Measurements from ENCODE around the gene ATF2.

ATF2 gene

DNA sequence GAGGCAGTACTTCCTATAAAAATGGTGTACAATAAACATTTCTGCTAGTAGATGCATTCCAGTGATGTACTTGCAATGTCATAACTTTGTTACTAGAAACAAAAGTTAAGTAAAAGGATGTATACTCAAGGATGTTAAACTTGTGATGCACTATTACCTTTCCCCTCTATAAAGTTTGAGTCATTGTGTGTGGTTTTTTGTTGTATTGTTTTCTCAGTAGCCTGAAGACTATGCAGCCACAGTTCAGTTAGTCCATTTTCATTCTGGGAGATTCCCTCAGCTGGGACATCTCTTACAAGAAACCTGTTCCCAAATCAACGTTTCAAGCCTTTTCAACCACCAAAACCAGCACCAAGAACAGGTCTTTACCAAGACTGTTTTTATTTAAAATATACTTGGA, 7.9 kb upstream of the ATF2 start:
- no peak for DNase-seq (ENCODE audit: insufficient read length, low spot score)
- peak; percentile 84 for FAIRE-seq
- TF ChIP-seq POLR2A (IDR thresholded peaks at IDR 0.05; ENCODE audit: low read depth, low read length): no peak

DNA sequence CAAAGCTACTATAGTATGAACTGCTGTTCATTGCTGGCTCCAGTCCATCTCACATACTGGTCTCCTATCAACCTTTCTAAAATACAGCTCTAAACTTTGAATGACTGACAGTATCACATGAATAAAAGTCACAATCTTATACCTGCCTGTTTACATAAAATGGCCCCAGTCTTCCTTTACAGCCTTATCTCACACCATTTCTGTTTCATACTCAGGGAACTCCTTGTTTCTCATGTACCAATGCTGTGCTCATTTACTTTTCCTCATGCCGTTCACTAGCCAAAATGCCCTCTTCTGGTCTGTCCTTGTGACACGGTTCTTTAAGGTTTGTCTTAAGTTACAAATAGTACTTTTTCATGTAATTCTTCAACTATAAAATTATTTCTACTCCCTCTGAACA, 7.3 kb upstream of the ATF2 start:
- DNase-seq (ENCODE audit: insufficient read length, low spot score) (no peak), FAIRE-seq (no peak)
- TF ChIP-seq POLR2A (IDR thresholded peaks at IDR 0.05; ENCODE audit: low read depth, low read length): no peak

DNA sequence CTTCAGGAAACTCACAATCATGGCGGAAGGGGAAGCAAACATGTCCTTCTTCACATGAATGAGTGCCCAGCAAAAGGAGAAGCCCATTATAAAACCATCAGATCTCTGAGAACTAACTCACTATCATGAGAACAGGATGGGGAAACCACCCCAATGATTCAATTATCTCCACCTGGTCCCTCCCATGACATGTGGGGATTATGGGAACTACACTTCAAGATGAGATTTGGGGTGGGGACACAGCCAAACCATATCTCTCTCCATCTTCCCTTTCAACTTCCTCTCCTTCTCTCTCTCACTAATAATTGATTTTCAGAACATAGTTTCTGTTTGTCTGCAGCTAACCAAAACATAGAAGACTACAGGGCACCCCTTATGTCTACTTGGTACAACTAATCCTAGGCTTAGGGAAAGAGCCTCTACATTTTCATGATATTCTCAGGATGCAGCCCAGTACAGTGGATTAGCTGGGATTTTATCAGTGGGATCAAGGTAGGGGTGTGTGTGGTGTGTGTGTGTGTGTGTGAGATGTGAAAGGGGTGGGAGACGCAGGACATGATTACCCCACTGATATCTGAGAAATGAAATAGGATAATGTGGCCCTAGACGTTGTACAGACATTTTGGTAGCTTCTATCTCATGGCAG, 2.8 kb upstream of the ATF2 start:
- no peak for DNase-seq (ENCODE audit: insufficient read length, low spot score)
- TF ChIP-seq POLR2A (IDR thresholded peaks at IDR 0.05; ENCODE audit: low read depth, low read length): no peak
- no peak for FAIRE-seq

DNA sequence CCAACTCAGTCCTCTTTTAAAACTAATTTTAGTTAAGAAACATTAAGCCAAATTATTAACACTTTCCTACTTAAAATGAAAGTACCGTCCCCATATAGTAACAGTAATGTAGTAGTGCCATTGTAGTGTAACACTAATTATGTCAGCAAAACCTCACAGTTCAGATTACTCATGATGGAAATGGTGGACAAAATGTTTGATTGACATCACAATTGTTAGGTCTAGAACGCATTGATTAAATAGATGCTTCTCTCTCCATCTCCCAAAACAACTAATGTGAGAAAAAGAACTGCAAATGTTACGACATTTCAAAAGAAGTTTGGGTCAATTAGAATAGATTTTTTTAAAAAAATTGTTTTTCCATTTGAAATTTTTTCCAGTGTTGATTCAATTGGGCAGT, 1.2 kb upstream of the ATF2 start:
- FAIRE-seq (peak; percentile 15), DNase-seq (ENCODE audit: insufficient read length, low spot score) (no peak)
- TF ChIP-seq POLR2A (IDR thresholded peaks at IDR 0.05; ENCODE audit: low read depth, low read length): no peak

DNA sequence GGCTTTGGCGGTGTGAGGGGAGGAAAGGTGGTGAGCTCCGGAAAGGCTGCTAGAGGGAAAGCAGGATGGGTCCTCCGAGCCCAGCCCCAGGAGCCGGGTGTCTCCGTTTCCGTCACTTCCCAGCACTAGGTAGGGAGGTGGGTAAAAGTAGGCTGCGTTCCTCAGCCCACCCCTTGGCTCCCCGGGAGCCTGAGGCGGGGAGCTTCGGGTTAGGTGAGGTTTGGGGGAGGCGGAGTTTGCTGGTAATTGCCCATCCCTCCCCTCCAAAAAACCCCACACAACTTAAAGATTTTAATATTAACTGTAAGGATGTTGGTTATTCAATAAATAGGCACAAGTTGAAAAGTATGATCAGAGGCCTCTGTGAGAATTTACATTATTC, 552 bp upstream of the ATF2 start:
- FAIRE-seq: no peak
- peak; percentile 77 for TF ChIP-seq POLR2A (IDR thresholded peaks at IDR 0.05; ENCODE audit: low read depth, low read length)
- DNase-seq (ENCODE audit: insufficient read length, low spot score): no peak

DNA sequence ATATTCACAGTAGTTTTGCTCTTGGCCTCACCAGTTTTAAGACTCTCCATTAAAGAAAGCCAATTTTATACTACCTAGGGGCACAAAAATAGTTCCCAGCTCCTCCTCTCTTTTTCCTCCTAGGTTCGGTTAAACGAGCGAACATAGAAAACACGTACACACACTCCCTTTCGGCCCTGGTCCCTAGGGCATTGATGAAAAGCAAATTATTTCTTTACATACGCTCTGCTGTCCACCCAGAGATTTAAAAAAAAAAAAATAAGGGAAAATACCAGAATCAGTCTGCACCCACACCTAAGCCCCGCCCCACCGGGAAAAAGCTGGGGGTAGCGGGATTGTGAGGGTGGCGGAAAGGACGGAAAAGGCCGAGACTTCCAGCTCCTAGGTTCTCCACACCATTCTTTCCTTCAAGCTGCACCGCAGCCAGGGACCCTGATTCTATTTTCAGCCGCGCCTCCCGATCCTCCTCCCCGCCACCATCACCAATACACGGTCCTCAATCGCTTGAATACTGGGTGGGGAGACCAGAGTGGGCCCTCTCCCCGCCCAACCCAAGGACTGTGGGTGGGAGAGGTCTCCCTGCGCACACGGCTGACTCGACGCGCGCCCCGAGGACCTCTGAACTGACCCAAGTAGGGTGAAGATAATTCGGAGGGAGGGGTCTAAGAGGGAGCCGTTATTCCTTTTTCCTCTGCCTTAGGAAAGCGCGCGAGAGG, 769 bp downstream of the ATF2 start:
- FAIRE-seq: peak; percentile 58
- no peak; the same call in 1 of the 2 replicates for TF ChIP-seq POLR2A (IDR thresholded peaks at IDR 0.05; ENCODE audit: low read depth, low read length)
- no peak for DNase-seq (ENCODE audit: insufficient read length, low spot score)

DNA sequence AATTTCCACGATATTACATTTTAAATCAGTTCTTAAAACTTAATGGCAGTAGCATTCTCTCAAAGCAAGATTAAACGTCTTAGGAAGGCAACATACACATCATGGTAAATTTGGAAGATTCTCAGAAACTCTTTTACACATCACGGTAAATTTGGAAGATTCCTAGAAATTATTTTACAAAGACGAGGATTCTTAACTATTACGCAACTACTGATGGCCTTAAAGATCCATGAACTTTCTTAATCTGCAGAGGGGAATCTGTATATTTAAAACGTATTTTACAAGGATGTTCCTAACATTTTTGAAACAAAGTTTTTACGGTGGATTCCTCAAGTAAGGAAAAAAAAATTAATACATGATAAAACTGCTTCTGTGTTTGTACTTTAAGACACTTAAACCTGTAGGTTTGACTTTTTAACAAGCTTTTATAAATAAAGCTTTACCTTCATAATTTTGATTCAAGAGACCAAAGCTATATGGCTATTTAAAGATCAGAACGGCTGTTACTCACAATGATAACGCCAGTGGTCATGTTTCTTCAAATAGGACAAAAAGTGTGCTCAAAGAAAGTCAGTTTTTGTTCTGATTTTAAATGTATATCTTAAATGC, 1.7 kb downstream of the ATF2 start:
- TF ChIP-seq POLR2A (IDR thresholded peaks at IDR 0.05; ENCODE audit: low read depth, low read length): no peak
- DNase-seq (ENCODE audit: insufficient read length, low spot score) (no peak), FAIRE-seq (peak; percentile 20)

DNA sequence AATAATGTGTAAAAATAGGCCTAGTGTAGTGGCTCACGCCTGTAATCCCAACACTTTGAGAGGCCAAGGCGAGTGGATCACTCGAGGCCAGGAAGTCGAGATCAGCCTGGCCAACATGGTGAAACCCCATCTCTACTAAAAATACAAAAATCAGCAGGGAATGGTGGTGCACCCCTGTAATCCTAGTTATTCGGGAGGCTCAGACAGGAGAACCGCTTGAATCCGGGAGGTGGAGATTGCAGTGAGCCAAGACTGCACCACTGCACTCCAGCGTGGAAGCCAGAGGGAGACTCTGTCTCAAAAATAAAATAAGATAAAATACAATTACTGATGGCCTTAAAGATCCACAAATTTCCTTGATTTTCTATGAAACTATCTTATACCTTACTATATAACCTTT, 3.8 kb downstream of the ATF2 start:
- DNase-seq (ENCODE audit: insufficient read length, low spot score): no peak

DNA sequence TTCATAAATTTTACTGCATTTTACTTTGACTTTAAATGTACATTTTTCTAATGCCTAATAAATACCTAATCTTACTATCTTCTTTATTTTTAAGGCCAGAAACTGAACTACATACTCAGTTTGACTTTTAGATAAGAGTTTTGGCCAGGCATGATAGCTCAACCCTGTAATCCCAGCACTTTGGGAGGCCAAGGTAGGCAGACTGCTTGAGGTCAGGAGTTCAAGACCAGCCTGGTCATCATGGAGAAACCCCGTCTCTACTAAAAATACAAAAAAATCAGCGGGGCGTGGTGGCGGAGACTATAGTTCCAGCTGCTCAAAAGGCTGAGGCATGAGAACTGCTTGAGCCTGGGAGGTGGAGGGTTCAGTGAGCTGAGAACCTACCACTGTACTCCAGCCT, 9.1 kb downstream of the ATF2 start:
- no peak for TF ChIP-seq POLR2A (IDR thresholded peaks at IDR 0.05; ENCODE audit: low read depth, low read length)

More for the DNA sequence above, 3.8 kb downstream of the ATF2 start:
- TF ChIP-seq POLR2A (IDR thresholded peaks at IDR 0.05; ENCODE audit: low read depth, low read length): no peak
- no peak for FAIRE-seq

DNA sequence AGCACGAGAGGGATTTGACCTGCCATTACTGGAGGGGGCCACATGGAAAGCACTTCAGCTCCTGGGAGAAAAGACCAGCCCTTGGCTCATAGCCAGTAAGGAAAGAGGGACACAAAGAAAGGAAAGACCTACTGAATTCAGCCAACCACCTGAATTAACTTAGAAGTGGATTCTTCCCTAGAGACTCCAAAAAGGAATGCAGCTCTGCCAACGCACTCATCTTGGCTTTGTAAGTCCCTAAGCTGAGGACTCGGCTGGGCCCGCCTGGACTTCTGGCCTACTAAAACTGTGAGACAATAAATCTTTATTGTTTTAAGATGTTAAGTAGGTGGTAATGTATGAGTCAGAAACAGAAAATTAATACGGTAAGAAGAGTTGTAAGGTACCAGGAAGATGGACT, 11.5 kb downstream of the ATF2 start:
- TF ChIP-seq POLR2A (IDR thresholded peaks at IDR 0.05; ENCODE audit: low read depth, low read length): no peak
- no peak for DNase-seq (ENCODE audit: insufficient read length, low spot score)
- no peak for FAIRE-seq

More for the DNA sequence above, 9.1 kb downstream of the ATF2 start:
- DNase-seq (ENCODE audit: insufficient read length, low spot score): no peak
- no peak for FAIRE-seq

DNA sequence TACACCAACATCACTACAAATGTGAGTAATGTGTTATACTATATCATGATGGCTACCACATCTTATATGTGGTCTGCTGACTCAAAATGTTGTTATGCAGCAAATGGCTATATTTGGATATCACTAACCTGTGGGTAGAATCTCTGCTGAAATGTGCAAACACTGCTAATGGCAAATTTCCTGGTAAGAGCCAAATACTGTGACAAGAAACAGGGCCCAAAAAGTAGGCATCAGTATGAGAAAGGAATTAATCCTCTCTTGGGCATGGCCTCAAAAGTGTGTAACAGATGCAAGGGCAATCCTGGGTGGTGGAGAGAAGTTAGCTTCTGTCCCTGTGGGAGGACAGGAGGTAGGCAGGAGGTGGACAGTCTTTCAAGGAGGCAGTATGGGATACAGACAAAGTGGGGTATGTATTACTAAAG, 13.3 kb downstream of the ATF2 start:
- FAIRE-seq (peak; percentile 96), DNase-seq (ENCODE audit: insufficient read length, low spot score) (peak; percentile 17)
- no peak for TF ChIP-seq POLR2A (IDR thresholded peaks at IDR 0.05; ENCODE audit: low read depth, low read length)

DNA sequence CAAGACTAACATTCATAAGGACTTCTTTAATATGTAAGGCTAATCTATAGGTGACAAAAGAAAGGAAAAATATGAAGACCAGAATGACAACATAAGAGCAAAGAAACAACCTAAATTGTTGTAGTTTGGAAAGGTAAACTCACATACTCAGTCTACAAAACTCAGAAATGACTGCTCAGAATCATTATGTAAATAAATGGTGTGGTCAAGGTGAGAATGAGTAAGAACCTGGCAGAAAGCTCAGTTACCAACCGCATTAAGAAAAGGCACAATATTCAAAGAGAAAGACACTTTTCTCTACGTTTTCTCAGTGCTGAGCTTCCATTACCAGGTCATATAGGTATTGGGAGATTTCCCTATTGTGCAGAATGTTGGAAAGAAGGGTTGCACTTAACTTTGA, 15.8 kb downstream of the ATF2 start:
- no peak for DNase-seq (ENCODE audit: insufficient read length, low spot score)
- TF ChIP-seq POLR2A (IDR thresholded peaks at IDR 0.05; ENCODE audit: low read depth, low read length): no peak
- FAIRE-seq: peak; percentile 45

DNA sequence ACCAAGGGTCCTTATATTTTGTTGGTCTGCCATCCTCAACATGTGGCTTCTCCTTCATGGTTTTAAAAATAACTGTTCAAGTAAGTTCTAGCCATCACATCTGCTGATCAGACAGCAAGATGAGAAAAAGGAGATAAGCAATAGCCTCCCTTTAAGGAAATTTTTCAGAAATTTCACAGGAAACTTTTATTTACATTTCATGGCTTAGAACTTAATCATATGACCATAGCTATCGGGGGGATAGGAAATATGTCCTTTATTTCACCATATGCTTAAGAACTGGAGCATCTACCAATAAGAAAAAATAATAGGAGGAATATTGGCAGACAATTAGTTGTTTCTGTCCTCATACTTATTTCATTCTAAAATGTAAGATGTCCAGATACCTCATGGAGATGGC, 16.2 kb downstream of the ATF2 start:
- DNase-seq (ENCODE audit: insufficient read length, low spot score): no peak
- TF ChIP-seq POLR2A (IDR thresholded peaks at IDR 0.05; ENCODE audit: low read depth, low read length): no peak
- FAIRE-seq: no peak

DNA sequence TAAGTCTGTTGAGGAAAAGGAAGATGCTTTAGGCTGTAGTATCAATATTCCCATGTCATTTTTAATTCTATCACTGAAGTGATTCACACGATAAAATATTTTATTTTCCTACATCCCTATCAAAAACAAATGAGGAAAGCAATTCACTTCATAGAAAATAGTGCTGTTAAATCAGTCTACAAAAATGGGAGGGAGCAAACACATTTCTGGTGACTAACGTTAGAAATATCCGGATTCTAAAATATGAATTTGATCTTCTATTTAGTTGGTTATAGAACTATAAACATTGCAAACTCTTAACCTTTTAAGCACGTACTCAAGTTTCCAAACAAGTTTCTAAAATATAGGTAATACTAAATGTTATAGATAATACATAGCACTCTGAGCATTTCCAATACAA, 20.8 kb downstream of the ATF2 start:
- no peak for TF ChIP-seq POLR2A (IDR thresholded peaks at IDR 0.05; ENCODE audit: low read depth, low read length)
- FAIRE-seq (no peak), DNase-seq (ENCODE audit: insufficient read length, low spot score) (no peak)

DNA sequence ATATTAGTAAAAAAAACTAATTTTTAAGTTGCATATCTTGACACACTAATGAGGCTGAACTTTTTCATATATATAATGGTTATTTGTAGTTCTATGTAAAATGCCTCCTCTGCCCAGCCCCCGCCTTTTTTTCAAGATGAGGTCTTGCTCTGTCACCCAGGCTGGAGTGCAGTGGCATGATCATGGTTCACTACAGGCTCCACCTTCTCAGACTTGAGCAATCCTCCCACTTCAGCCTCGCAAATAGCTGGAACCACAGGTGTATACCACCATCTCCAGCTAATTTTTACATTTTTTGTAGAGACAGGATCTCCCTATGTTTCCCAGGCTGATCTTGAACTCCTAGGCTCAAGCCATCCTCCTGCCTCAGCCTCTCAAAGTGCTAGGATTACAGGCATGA, 24.3 kb downstream of the ATF2 start:
- FAIRE-seq (no peak), DNase-seq (ENCODE audit: insufficient read length, low spot score) (no peak)
- no peak for TF ChIP-seq POLR2A (IDR thresholded peaks at IDR 0.05; ENCODE audit: low read depth, low read length)

Measured in H54 (cell line).